Ectodermal cell (in vitro differentiated cells): Measurements from ENCODE around the gene DNMT3B. TPM values are rescaled to one million over a fixed set of nuclear protein-coding genes. Genes with fewer than 3 reads are reported as not detected.
A peak's percentile ranks its signal among the peaks of the same experiment; 100 is the strongest.
"Not testable (repeated sequence)": the region's sequence is repeated elsewhere in the genome, so short reads cannot be mapped to it uniquely, and the experiment has no call there.

Experiments
- H3K27ac ChIP-seq: 2 replicates; pipeline ENCODE4 v1.7.0; 2013; ENCODE audit warnings: mild to moderate bottlenecking, low read depth, low read length; ENCODE audit not compliant: insufficient read depth, poor library complexity, severe bottlenecking
- H3K27me3 ChIP-seq: 2 replicates; pipeline ENCODE4 v1.7.0; 2013; ENCODE audit warnings: mild to moderate bottlenecking, low read length; ENCODE audit not compliant: insufficient read depth, control insufficient read depth, poor library complexity, severe bottlenecking
- H3K36me3 ChIP-seq: one replicate; pipeline ENCODE4 v1.7.0; 2013; ENCODE audit warnings: low read length; ENCODE audit not compliant: control insufficient read depth, insufficient read depth
- H3K4me1 ChIP-seq: one replicate; pipeline ENCODE4 v1.7.0; 2013; ENCODE audit warnings: low read length; ENCODE audit not compliant: control insufficient read depth, insufficient read depth
- H3K4me3 ChIP-seq: 2 replicates; pipeline ENCODE4 v1.7.0; 2013; ENCODE audit warnings: low read depth, low read length, control low read depth; ENCODE audit not compliant: insufficient read depth
- H3K9me3 ChIP-seq: 2 replicates; pipeline ENCODE4 v1.7.0; 2013; ENCODE audit warnings: mild to moderate bottlenecking, low read length, moderate library complexity; ENCODE audit not compliant: control insufficient read depth
- WGBS, 2 experiments: methylation state at CpG; one replicate each; pipeline ENCODE4 v1.1.7; 2013; ENCODE audit warnings: missing lambda C conversion rate in 2 of 2; 5-methylcytosine and 5-hydroxymethylcytosine counted together
- polyA plus RNA-seq, 4 experiments: library from polyadenylated mRNA; stranded (reverse); fragments of 50-300 nt; gene quantifications; one replicate each; pipeline ENCODE4 v1.2.3, GENCODE V29; 2013

Gene DNMT3B
- 92.5 TPM for polyA plus RNA-seq (2013, experiment 1 of 4)
- polyA plus RNA-seq (2013, experiment 2 of 4), result 99.9 TPM
- 61.7 TPM for polyA plus RNA-seq (2013, experiment 3 of 4)
- 60.2 TPM for polyA plus RNA-seq (2013, experiment 4 of 4)

GRCh38 chr20:32761831-32762753 lies at the start of gene DNMT3B:
TSS of gene DNMT3B (plus strand) at chr20:32762385. CDS start at chr20:32780324, 17,939 bp downstream.
- H3K4me3 ChIP-seq, result peak within 1 kb of the TSS; percentile 90
- no peaks in the 10 kb centered on the region for H3K9me3 ChIP-seq
- peaks cover 6% of the 10 kb centered on the region for H3K4me1 ChIP-seq
- no peaks in the 10 kb centered on the region for H3K36me3 ChIP-seq
- H3K27ac ChIP-seq, result peak within 1 kb of the TSS; percentile 80
- WGBS, 2 experiments, result 0 to 1% methylated on average over 91 to 92 of the region's 92 CpGs
- H3K27me3 ChIP-seq, result no peaks in the 10 kb centered on the region

- no peak overlapping the region for H3K27ac ChIP-seq
- WGBS, 2 experiments, result 90 to 97% methylated on average over 3 of the region's 3 CpGs
Measured at GRCh38 chr20:32718749-32719348, 43.3 kb upstream of the DNMT3B start.

GRCh38 chr20:32727683-32728082 lies 34.5 kb upstream of the DNMT3B start:
- H3K36me3 ChIP-seq, result peaks cover 8% of the 10 kb centered on the region
- peaks cover 3% of the 10 kb centered on the region for H3K4me1 ChIP-seq
- H3K9me3 ChIP-seq, result no peaks in the 10 kb centered on the region
- no peak overlapping the region for H3K27ac ChIP-seq
- 84 to 89% methylated on average over 7 of the region's 7 CpGs for WGBS, 2 experiments
- H3K4me3 ChIP-seq, result no peak overlapping the region
- no peaks in the 10 kb centered on the region for H3K27me3 ChIP-seq

More at GRCh38 chr20:32718749-32719348, 43.3 kb upstream of the DNMT3B start:
- Histone ChIP-seq H3K4me3 (no peak overlapping the region), H3K9me3 (no peaks in the 10 kb centered on the region), H3K4me1 (no peaks in the 10 kb centered on the region), H3K27me3 (no peaks in the 10 kb centered on the region), H3K36me3 (no peaks in the 10 kb centered on the region)

- not testable (repeated sequence) for H3K4me1 ChIP-seq, H3K9me3 ChIP-seq, H3K27ac ChIP-seq, H3K27me3 ChIP-seq, H3K36me3 ChIP-seq, H3K4me3 ChIP-seq
- 89 to 91% methylated on average over 6 of the region's 6 CpGs for WGBS, 2 experiments
Measured at GRCh38 chr20:32728435-32728834, 33.8 kb upstream of the DNMT3B start.

- H3K27me3 ChIP-seq, H3K36me3 ChIP-seq, H3K4me1 ChIP-seq, H3K4me3 ChIP-seq, H3K27ac ChIP-seq, H3K9me3 ChIP-seq: not testable (repeated sequence)
- WGBS, 2 experiments, result 94 to 95% methylated on average over 5 of the region's 5 CpGs
Measured at GRCh38 chr20:32729334-32729733, 32.9 kb upstream of the DNMT3B start.

GRCh38 chr20:32731882-32732266 lies 30.3 kb upstream of the DNMT3B start:
- no peak overlapping the region for H3K4me3 ChIP-seq
- peaks cover 3% of the 10 kb centered on the region for H3K4me1 ChIP-seq
- H3K27me3 ChIP-seq, result no peaks in the 10 kb centered on the region
- WGBS, 2 experiments, result 91 to 92% methylated on average over 4 of the region's 4 CpGs
- H3K27ac ChIP-seq, result no peak overlapping the region
- H3K9me3 ChIP-seq, result no peaks in the 10 kb centered on the region
- peaks cover 3% of the 10 kb centered on the region for H3K36me3 ChIP-seq

GRCh38 chr20:32737371-32738223 lies 24.6 kb upstream of the DNMT3B start:
- no peak overlapping the region for H3K4me3 ChIP-seq
- peaks cover 3% of the 10 kb centered on the region for H3K4me1 ChIP-seq
- H3K27me3 ChIP-seq, result no peaks in the 10 kb centered on the region
- no peaks in the 10 kb centered on the region for H3K9me3 ChIP-seq
- no peak overlapping the region for H3K27ac ChIP-seq
- H3K36me3 ChIP-seq, result no peaks in the 10 kb centered on the region
- 85 to 86% methylated on average over 6 of the region's 7 CpGs for WGBS, 2 experiments

- WGBS, 2 experiments, result 98 to 100% methylated on average over 5 of the region's 5 CpGs
- H3K4me1 ChIP-seq, result peaks cover 11% of the 10 kb centered on the region
- H3K27me3 ChIP-seq, result no peaks in the 10 kb centered on the region
- no peak overlapping the region for H3K27ac ChIP-seq
- no peak overlapping the region for H3K4me3 ChIP-seq
- no peaks in the 10 kb centered on the region for H3K9me3 ChIP-seq
- H3K36me3 ChIP-seq, result no peaks in the 10 kb centered on the region
Measured at GRCh38 chr20:32741151-32741550, 21.0 kb upstream of the DNMT3B start.

GRCh38 chr20:32742322-32743236 lies 19.6 kb upstream of the DNMT3B start:
- H3K27me3 ChIP-seq, result no peaks in the 10 kb centered on the region
- WGBS, 2 experiments, result 10% methylated on average over 24 to 25 of the region's 25 CpGs
- H3K4me1 ChIP-seq, result peaks cover 11% of the 10 kb centered on the region
- H3K36me3 ChIP-seq, result no peaks in the 10 kb centered on the region
- H3K9me3 ChIP-seq, result no peaks in the 10 kb centered on the region
- no peak overlapping the region for H3K27ac ChIP-seq
- H3K4me3 ChIP-seq, result peak overlapping the region; percentile 58
